HG02852 (cell line): ENCODE results near the gene KIAA0232.
A peak's percentile ranks its signal among the peaks of the same experiment; 100 is the strongest.
"Not testable (repeated sequence)": the region's sequence is repeated elsewhere in the genome, so short reads cannot be mapped to it uniquely, and the experiment has no call there.

Source experiments
- ATAC-seq: cut with Tn5 transposase; IDR thresholded peaks from one replicate; pipeline ENCODE4 v1.9.1; 2021; ENCODE audit warnings: mild to moderate bottlenecking, moderate library complexity; ENCODE audit not compliant: unreplicated experiment

Gene KIAA0232

GRCh38 chr4:6911917-6912316 is 129.4 kb downstream of the KIAA0232 start:
- not testable (repeated sequence) for ATAC-seq

GRCh38 chr4:6912441-6912840 is 129.9 kb downstream of the KIAA0232 start:
- ATAC-seq = no peak

GRCh38 chr4:6913350-6913905 is 130.9 kb downstream of the KIAA0232 start:
- no peak for ATAC-seq

DNA sequence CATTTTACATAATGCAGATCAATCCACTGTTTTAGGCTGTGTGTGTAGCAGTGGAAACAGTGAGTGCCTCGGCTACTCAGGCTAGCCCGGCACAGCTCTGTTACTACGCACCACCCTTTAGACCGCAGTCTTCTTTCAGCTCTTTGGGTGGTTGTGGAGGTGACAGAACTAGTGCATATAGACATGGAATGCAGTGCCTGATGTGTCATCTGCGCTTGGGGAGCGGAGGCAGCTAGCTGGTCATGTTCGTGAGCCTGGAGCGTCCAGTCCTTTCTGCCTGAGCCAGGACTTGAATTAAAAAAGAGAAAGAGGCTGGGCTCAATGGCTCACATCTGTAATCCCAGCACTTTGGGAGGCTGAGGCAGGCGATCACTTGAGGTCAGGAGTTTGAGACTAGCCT is 131.9 kb downstream of the KIAA0232 start:
- no peak for ATAC-seq

- ATAC-seq = no peak
These were observed 132.8 kb downstream of the KIAA0232 start for GRCh38 chr4:6915041-6916005.

GRCh38 chr4:6916069-6916586 is 133.6 kb downstream of the KIAA0232 start:
- no peak for ATAC-seq

GRCh38 chr4:6916587-6917460 is 134.3 kb downstream of the KIAA0232 start:
- ATAC-seq = no peak

GRCh38 chr4:6917461-6918271 is 135.1 kb downstream of the KIAA0232 start:
- peak; percentile 75 for ATAC-seq

DNA sequence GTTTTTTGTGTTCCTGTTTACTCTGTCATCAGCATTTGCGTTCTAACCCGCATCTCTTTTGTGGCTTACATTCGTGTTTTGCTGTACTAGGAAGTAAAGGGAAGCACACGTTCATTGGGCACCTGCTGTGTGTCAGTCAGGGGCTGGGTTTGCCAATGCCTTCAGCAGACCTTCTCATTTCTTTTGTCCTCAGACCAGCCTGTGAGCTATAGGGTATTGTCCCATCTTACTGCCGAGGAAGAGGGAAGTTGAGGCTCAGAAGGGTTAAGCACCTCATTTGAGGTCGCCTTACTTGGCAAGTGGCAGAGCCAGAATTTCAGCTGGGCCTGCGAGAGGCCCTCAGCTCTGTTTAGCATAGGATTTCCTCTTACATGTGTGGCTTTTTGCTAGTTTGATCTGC is 135.8 kb downstream of the KIAA0232 start:
- no peak for ATAC-seq

DNA sequence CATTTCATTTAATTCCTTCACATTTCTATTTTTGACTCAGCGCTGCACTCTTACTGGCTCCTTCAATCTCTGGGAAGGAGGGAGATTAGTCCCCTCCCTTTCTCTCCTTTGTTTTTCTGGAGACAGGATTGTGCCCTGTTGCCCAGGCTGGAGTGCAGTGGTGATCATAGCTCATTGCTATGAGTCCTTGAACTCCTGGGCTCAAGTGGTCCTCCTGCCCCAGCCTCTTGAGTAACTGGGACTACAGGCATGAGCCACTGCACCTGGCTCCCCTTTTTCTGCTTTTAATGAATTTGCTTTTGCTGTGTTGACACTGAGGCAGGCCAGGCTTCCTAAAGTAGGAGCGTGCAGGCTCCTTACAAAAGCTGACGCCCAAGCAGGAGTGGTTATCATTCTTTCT is 137.6 kb downstream of the KIAA0232 start:
- ATAC-seq = no peak

GRCh38 chr4:6923507-6923906 is 141.0 kb downstream of the KIAA0232 start:
- ATAC-seq = no peak

DNA sequence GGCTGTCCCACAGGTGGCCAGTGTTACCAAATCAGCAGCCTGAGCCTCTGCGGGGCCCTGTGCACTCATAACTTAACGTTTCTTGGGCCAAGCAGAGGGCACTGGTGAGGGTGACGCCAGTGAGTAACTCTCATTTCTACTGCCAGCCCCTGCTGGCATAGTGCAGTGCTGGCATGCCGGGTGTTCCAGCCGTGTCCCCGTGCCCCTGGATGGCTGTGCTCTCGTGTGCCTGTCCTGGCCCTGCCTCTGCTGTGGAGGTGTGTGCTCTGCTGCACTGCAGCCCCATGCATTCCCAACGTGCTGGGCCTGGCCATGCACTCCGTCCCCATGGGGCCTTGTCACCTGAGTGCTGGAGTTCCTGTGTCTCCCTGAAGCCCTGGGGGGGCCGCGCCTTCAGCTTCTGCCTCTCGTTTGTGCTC is 141.8 kb downstream of the KIAA0232 start:
- no peak for ATAC-seq

DNA sequence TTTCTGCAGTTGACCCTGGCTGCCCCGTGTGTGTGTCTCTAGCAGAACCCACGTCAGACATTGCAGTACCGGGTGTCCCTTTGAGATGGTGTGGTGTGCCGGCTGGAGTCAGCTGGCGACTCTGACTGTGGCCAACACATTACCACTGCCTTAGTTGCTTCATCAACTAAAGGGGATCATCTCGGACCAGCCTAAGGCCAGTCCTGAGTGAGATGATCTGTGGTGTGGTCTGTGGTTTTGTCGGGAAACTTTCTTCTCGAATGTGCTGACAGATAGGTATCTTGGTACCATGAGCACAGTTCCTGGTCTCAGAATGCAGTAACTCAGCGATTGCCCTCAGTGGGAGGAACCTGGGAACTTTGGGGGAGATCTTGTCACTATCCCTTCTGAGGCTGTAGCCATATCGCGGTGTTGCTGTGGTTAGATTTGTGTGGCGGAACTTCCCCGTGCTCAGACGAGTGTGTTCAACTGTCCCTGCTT is 142.9 kb downstream of the KIAA0232 start:
- ATAC-seq = no peak

GRCh38 chr4:6926081-6926480 is 143.6 kb downstream of the KIAA0232 start:
- no peak for ATAC-seq

DNA sequence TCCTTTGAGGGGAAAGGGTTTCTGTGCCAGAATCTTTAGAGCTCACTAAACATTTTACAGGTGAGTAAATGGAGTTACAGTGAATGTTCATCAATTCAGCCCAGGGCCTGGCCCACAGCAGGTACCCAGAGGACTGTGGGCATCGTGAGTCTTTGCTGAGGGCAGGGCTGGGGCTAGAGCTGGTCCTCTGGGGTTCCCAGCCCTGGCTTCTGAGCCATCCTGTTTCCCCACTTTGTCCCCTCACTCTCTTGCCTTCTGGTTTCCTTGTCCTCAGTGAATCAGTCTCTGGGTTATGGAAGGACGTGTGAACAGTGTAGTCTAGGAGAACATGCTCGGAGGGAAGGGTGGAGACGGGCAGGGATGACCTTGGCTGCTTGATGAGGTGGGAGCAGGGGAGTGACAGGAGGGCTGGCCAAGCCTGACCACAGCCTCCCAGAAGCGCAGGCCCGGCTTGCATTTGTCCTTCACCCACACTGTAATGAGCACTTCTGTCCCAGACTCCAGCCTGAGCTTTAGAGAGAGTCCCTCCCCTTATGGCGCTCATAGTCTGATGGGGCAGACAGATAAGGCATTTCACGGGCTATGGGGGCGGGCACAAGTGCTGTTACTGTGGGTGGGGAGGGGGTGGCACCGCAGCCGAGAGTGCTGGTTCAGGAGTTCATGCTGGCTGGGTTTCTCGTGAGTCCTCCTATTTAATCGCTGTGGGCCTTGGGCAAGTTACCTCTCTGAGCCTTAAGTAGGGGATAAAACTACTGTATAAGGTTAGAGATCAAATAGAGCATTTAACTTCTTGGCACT is 144.4 kb downstream of the KIAA0232 start:
- ATAC-seq = no peak

- ATAC-seq = no peak
These were observed 145.6 kb downstream of the KIAA0232 start for GRCh38 chr4:6928081-6928480.

DNA sequence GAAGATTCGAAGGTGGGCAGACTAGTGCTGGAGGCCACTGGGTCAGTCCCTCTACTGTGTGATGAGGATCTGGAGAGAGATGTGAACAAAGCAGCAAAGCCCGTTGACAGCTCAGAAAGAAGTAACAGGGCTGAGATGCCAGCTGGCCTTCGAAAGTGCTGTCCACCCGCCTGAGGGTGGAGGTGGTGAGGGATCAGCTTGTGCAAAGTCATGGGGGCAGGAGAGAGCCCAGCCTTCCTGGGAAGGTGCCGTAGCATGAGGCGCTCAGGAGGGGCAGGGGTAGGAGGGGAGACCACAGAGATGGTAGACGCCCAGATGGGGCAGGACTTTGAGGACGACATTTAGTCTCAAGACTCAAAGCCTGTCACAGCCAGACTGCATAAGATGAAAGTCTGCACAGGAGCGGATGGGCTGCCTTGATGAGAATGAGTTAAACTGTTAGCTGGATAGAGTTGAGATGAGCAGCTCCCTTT is 146.8 kb downstream of the KIAA0232 start:
- ATAC-seq = no peak

GRCh38 chr4:6929812-6930464 is 147.4 kb downstream of the KIAA0232 start:
- no peak for ATAC-seq

DNA sequence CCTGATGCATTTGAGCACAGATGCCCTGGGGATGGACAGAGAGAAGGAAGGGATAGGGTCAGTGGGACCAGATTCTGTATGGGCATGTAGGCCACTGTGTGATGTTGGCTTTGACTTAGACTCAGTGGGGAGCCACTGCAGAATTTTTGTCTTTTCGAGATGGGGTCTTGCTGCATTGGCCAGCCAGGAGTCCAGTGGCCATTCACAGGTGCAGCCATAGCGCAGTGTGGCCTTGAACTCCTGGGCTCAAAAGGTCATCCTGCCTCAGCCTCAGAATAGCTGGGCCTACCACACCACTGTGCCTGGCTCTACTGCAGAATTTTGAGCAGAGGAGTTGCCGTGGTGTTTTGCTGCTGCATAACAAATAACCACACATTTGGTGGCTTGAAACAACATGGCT is 149.9 kb downstream of the KIAA0232 start:
- no peak for ATAC-seq
